Measurements from ENCODE around the gene STX5. TPM values are rescaled to one million over a fixed set of nuclear protein-coding genes. Genes with fewer than 3 reads are reported as not detected.

Gene STX5
- total and polyA plus RNA-seq, 7 donors, result 27.1 to 37.8 (median 30.7) TPM

DNA sequence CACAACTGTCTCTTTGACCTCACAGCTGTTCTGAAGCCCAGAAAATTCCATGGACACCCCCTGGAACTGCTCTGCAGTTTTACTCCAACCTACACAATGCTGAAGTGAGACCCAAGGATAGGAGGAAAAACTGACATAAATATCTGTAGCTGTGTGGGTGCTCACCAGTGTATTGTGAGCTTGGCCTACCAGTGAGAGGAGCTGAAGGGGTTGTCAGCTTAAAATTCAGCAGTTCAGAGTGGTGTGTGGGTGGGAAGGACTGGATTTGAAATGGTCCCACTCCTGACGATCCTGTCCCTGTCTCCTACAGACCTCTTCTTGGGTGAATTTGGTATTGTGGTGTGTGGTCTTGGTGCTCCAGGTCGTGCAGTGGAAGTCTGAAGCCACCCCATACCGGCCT, 42.3 kb downstream of the STX5 start:
- peaks cover 0 to 53% (median 47%) of the 10 kb centered on the region in 4 donors for H3K4me1 ChIP-seq
- intact Hi-C loops (cut with DNase I), result loop anchor here (5.0 to 10.0 kb wide), 2 partner anchors 53 to 975 kb away; partner anchors contain the start of gene ZFTA

DNA sequence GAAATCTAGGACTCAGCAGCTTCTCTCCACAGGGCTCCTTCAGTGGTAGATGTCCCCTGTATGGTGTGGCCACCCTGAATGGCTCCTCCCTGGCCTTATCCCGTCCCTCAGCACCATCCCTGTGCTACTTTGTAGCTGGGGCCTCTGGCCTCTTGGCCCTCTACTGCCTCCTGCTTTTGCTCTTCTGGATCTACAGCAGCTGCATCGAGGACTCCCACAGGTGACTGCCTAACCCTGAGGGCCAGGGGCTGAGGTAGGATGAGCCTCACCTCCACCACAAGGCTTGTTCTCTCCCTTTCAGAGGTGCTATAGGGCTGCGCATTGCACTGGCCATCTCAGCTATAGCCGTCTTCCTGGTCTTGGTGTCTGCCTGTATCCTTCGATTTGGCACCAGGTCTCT, 42.9 kb downstream of the STX5 start:
- Histone ChIP-seq H3K9me3 (no peaks in the 10 kb centered on the region), H3K27ac (peak overlapping the region in 1 of 4 donors; percentile 99), H3K4me3 (no peak overlapping the region), H3K36me3 (peaks cover 9 to 40% (median 15%) of the 10 kb centered on the region in 4 donors), H3K4me1 (peaks cover 0 to 53% (median 47%) of the 10 kb centered on the region in 4 donors), H3K27me3 (no peaks in the 10 kb centered on the region)
- TF ChIP-seq POLR2A (IDR thresholded peaks at IDR 0.05), result no peak
- TF ChIP-seq, protein P1, sequence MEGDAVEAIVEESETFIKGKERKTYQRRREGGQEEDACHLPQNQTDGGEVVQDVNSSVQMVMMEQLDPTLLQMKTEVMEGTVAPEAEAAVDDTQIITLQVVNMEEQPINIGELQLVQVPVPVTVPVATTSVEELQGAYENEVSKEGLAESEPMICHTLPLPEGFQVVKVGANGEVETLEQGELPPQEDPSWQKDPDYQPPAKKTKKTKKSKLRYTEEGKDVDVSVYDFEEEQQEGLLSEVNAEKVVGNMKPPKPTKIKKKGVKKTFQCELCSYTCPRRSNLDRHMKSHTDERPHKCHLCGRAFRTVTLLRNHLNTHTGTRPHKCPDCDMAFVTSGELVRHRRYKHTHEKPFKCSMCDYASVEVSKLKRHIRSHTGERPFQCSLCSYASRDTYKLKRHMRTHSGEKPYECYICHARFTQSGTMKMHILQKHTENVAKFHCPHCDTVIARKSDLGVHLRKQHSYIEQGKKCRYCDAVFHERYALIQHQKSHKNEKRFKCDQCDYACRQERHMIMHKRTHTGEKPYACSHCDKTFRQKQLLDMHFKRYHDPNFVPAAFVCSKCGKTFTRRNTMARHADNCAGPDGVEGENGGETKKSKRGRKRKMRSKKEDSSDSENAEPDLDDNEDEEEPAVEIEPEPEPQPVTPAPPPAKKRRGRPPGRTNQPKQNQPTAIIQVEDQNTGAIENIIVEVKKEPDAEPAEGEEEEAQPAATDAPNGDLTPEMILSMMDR (IDR thresholded peaks at IDR 0.05), result no peak
- TF ChIP-seq POLR2AphosphoS5 (IDR thresholded peaks at IDR 0.05), result no peak
- TF ChIP-seq EP300 (IDR thresholded peaks at IDR 0.05), result no peak
- DNase-seq, result no peak
- WGBS, 2 donors, result 69 to 82% methylated on average over 5 of the region's 5 CpGs
- intact Hi-C loops (cut with DNase I), result loop anchor here (5.0 to 10.0 kb wide), 2 partner anchors 53 to 976 kb away; partner anchors contain the start of gene ZFTA

More for the DNA sequence above, 42.3 kb downstream of the STX5 start:
- TF ChIP-seq POLR2A (IDR thresholded peaks at IDR 0.05) (no peak), POLR2AphosphoS5 (IDR thresholded peaks at IDR 0.05) (no peak), EP300 (IDR thresholded peaks at IDR 0.05) (no peak)
- TF ChIP-seq, protein P1 (IDR thresholded peaks at IDR 0.05), result no peak
- Histone ChIP-seq H3K4me3 (no peak overlapping the region), H3K27ac (no peak overlapping the region), H3K9me3 (no peaks in the 10 kb centered on the region), H3K27me3 (no peaks in the 10 kb centered on the region), H3K36me3 (peaks cover 15 to 46% (median 21%) of the 10 kb centered on the region in 4 donors)
- DNase-seq, result no peak
- 59 to 76% methylated on average over 3 of the region's 3 CpGs for WGBS, 2 donors

DNA sequence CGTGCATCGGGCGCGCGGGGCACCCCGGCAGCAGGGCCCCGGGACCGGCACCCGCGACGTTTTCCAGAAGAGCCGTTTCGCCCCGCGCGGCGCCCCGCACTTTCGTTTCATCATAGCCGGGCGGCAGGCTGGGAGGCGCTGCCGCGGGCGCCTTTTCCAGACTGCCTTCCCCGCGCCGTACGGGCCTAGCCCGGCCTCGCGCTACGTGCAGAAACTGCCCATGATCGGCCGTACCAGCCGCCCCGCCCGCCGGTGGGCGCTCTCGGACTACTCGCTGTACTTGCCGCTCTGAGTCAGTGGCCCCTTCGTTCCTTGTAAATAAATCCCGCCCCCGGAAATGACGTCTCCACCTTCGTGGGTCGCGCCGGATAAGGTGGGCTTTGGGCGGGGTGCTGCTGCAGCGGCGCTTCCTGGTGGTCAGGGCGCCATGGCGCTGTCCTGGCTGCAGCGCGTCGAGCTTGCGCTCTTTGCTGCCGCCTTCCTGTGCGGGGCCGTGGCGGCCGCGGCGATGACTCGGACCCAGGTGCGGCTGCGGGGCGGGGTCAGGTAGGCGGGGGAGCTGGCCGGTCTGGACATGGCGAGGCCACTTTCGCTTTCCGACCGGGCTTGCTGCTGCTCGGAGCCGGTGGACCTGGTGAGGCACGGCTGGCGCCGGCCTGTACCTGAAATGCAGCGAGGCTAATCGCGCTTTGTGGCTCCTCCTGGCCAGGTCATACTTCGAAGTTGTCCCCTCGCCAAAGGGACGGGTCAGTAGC, 44.7 kb downstream of the STX5 start, which contains the start of gene TMEM179B:
TMEM179B (plus strand) TSS at position 398 of the 755 bp plus-strand sequence; CDS start at position 428, 30 bp downstream.
- Histone ChIP-seq H3K27ac (peak within 1 kb of the TSS; percentile 94 to 100 (median 97)), H3K36me3 (peaks cover 0 to 38% (median 9%) of the 10 kb centered on the region in 4 donors), H3K4me3 (peak within 1 kb of the TSS; percentile 85 to 99 (median 92)), H3K27me3 (no peaks in the 10 kb centered on the region), H3K9me3 (no peaks in the 10 kb centered on the region), H3K4me1 (peaks cover 0 to 47% (median 41%) of the 10 kb centered on the region in 4 donors)
- DNase-seq, result peak; percentile 99
- TF ChIP-seq POLR2AphosphoS5 (IDR thresholded peaks at IDR 0.05), result peak; percentile 97 to 100 (median 100)
- TF ChIP-seq EP300 (IDR thresholded peaks at IDR 0.05), result peak in 2 of 4 donors; percentile 12 to 62
- TF ChIP-seq, protein P1 (IDR thresholded peaks at IDR 0.05), result peak in 1 of 4 experiments; percentile 16
- peak; percentile 96 to 98 for TF ChIP-seq POLR2A (IDR thresholded peaks at IDR 0.05)
- WGBS, 2 donors, result 0% methylated on average over 88 of the region's 88 CpGs
- intact Hi-C loops (cut with DNase I), result loop anchor here (5.0 to 10.0 kb wide), 2 partner anchors 55 to 978 kb away; partner anchors contain the start of gene ZFTA

DNA sequence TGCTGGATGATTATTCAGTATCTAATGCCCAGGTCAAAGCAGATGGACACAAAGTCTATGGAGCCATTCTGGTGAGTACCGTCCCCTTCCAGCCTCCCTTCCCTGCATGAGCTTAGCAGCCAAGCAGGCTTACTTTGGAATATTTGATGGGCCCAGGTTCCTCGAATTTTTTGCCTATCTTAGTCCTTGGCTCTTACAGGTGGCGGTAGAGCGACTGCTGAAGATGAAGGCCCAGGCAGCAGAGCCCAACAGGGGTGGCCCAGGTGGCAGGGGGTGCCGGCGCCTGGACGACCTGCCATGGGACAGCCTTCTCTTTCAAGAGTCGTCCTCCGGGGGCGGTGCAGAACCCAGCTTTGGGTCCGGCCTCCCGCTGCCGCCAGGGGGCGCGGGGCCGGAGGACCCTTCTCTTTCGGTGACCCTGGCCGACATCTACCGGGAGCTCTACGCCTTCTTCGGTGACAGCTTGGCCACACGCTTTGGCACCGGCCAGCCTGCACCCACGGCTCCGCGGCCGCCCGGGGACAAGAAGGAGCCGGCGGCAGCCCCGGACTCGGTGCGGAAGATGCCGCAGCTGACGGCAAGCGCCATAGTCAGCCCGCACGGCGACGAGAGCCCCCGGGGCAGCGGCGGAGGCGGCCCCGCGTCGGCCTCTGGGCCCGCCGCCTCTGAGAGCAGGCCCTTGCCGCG, 45.4 kb downstream of the STX5 start:
- H3K4me1 ChIP-seq, result peaks cover 0 to 44% (median 38%) of the 10 kb centered on the region in 4 donors
- peak; percentile 95 for DNase-seq
- H3K27me3 ChIP-seq, result no peaks in the 10 kb centered on the region
- peak overlapping the region; percentile 94 to 100 (median 97) for H3K27ac ChIP-seq
- peak overlapping the region; percentile 85 to 99 (median 92) for H3K4me3 ChIP-seq
- TF ChIP-seq POLR2AphosphoS5 (IDR thresholded peaks at IDR 0.05) (peak in 2 of 4 donors; percentile 6 to 44), POLR2A (IDR thresholded peaks at IDR 0.05) (no peak), EP300 (IDR thresholded peaks at IDR 0.05) (no peak)
- TF ChIP-seq, protein P1 (IDR thresholded peaks at IDR 0.05), result peak; percentile 95 to 97 (median 96)
- whole genome bisulfite sequencing, 2 donors, result 1% methylated on average over 51 of the region's 51 CpGs
- peaks cover 0 to 42% (median 10%) of the 10 kb centered on the region in 4 donors for H3K36me3 ChIP-seq
- H3K9me3 ChIP-seq, result no peaks in the 10 kb centered on the region
- intact Hi-C loops (cut with DNase I), result loop anchor here (1.0 to 10.0 kb wide), 5 partner anchors 15 to 978 kb away; partner anchors contain the start of genes SLC3A2, TAF6L and ZFTA

Measured in sigmoid colon (tissue), 7 donors.